ENCODE measurements around the gene PLXNA2.
A peak's percentile ranks its signal among the peaks of the same experiment; 100 is the strongest.

PLXNA2 gene

DNA sequence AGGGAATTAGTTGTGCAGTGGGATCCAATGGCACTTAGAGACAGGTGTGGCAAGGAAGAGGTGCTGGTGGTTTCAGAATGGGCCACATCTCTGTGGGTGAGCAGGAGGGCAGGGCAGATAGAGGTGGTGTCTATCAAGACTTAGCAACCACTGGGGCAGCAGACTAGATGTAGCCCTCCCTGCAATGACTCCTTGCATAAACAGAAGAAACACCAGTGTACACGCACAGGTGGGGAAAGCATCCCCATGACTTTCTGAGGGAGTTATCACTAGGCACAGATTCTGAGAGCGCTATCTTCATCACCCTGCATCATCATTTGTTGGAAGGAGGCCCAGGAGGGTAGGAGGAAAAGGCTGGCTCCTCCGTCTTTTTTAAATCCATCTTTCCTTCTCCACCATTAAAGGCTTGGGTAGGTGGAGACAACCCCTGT is 58.4 kb downstream of the PLXNA2 start (continued):
- TF ChIP-seq, protein P1, sequence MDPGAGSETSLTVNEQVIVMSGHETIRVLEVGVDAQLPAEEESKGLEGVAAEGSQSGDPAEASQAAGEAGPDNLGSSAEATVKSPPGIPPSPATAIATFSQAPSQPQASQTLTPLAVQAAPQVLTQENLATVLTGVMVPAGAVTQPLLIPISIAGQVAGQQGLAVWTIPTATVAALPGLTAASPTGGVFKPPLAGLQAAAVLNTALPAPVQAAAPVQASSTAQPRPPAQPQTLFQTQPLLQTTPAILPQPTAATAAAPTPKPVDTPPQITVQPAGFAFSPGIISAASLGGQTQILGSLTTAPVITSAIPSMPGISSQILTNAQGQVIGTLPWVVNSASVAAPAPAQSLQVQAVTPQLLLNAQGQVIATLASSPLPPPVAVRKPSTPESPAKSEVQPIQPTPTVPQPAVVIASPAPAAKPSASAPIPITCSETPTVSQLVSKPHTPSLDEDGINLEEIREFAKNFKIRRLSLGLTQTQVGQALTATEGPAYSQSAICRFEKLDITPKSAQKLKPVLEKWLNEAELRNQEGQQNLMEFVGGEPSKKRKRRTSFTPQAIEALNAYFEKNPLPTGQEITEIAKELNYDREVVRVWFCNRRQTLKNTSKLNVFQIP (CRISPR knock-in tag; IDR thresholded peaks at IDR 0.05; ENCODE audit: borderline replicate concordance, low read depth) = no peak
- TF ChIP-seq ZFP3 (CRISPR knock-in tag; IDR thresholded peaks at IDR 0.05) = no peak
- TF ChIP-seq ZNF565 (CRISPR knock-in tag; conservative IDR thresholded peaks at IDR 0.05; ENCODE audit: low read depth) = no peak
- no peak for TF ChIP-seq ZC3H10 (CRISPR knock-in tag; IDR thresholded peaks at IDR 0.05)
- TF ChIP-seq, protein P2, sequence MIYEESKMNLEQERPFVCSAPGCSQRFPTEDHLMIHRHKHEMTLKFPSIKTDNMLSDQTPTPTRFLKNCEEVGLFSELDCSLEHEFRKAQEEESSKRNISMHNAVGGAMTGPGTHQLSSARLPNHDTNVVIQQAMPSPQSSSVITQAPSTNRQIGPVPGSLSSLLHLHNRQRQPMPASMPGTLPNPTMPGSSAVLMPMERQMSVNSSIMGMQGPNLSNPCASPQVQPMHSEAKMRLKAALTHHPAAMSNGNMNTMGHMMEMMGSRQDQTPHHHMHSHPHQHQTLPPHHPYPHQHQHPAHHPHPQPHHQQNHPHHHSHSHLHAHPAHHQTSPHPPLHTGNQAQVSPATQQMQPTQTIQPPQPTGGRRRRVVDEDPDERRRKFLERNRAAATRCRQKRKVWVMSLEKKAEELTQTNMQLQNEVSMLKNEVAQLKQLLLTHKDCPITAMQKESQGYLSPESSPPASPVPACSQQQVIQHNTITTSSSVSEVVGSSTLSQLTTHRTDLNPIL (CRISPR knock-in tag; IDR thresholded peaks at IDR 0.05; ENCODE audit: low read depth) = no peak
- no peak for TF ChIP-seq TCF4 (CRISPR knock-in tag; IDR thresholded peaks at IDR 0.05; ENCODE audit: borderline replicate concordance)
- TF ChIP-seq, protein P3, sequence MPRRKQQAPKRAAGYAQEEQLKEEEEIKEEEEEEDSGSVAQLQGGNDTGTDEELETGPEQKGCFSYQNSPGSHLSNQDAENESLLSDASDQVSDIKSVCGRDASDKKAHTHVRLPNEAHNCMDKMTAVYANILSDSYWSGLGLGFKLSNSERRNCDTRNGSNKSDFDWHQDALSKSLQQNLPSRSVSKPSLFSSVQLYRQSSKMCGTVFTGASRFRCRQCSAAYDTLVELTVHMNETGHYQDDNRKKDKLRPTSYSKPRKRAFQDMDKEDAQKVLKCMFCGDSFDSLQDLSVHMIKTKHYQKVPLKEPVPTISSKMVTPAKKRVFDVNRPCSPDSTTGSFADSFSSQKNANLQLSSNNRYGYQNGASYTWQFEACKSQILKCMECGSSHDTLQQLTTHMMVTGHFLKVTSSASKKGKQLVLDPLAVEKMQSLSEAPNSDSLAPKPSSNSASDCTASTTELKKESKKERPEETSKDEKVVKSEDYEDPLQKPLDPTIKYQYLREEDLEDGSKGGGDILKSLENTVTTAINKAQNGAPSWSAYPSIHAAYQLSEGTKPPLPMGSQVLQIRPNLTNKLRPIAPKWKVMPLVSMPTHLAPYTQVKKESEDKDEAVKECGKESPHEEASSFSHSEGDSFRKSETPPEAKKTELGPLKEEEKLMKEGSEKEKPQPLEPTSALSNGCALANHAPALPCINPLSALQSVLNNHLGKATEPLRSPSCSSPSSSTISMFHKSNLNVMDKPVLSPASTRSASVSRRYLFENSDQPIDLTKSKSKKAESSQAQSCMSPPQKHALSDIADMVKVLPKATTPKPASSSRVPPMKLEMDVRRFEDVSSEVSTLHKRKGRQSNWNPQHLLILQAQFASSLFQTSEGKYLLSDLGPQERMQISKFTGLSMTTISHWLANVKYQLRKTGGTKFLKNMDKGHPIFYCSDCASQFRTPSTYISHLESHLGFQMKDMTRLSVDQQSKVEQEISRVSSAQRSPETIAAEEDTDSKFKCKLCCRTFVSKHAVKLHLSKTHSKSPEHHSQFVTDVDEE (CRISPR knock-in tag; IDR thresholded peaks at IDR 0.05) = no peak
- no peak for TF ChIP-seq CSDC2 (CRISPR knock-in tag; IDR thresholded peaks at IDR 0.05)

DNA sequence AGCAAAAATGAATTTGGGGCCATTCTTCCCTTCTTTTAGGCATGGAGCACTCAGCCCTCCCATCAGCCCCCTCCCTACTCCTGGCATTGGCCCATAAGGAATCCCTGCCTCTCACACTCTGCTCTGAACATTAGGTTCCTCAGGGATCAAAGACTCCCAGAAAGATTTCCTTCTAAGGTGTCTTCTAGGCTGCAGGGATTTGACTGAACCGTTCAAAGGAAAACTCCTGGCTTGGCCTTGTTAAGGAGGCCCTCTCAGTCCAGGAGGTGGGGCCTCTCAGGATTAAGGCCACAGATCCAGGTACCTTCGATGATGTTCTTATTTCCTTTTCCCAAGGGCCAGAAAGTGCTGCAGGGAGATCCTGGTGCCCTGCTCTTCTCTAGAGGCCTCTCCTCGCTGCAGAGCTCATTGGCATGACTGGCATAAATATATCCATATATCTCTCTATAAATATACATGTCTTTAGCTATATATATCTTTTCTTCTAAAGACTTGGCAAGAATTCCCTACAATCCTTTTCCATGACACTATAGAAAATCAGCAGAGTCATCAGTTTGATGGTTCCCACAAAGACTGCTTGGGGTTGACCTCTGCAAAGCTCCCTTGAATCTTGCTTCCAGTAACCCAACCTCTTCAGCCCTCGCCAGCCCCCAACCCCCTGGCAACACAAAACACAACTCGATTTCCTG is 59.1 kb downstream of the PLXNA2 start:
- ATAC-seq = peak; percentile 60
- no peak for TF ChIP-seq ZNF70 (CRISPR knock-in tag; IDR thresholded peaks at IDR 0.05)
- TF ChIP-seq, protein P4, sequence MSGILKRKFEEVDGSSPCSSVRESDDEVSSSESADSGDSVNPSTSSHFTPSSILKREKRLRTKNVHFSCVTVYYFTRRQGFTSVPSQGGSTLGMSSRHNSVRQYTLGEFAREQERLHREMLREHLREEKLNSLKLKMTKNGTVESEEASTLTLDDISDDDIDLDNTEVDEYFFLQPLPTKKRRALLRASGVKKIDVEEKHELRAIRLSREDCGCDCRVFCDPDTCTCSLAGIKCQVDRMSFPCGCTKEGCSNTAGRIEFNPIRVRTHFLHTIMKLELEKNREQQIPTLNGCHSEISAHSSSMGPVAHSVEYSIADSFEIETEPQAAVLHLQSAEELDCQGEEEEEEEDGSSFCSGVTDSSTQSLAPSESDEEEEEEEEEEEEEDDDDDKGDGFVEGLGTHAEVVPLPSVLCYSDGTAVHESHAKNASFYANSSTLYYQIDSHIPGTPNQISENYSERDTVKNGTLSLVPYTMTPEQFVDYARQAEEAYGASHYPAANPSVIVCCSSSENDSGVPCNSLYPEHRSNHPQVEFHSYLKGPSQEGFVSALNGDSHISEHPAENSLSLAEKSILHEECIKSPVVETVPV (CRISPR knock-in tag; IDR thresholded peaks at IDR 0.05) = no peak
- TF ChIP-seq GLIS3 (CRISPR knock-in tag; IDR thresholded peaks at IDR 0.05) = no peak
- no peak for TF ChIP-seq ZC3H10 (CRISPR knock-in tag; IDR thresholded peaks at IDR 0.05)
- TF ChIP-seq ZFP3 (CRISPR knock-in tag; IDR thresholded peaks at IDR 0.05) = no peak
- no peak for TF ChIP-seq OSR1 (CRISPR knock-in tag; IDR thresholded peaks at IDR 0.05)
- no peak for TF ChIP-seq TOX (CRISPR knock-in tag; IDR thresholded peaks at IDR 0.05; ENCODE audit: borderline replicate concordance)
- TF ChIP-seq, protein P3 (CRISPR knock-in tag; IDR thresholded peaks at IDR 0.05) = no peak
- TF ChIP-seq RARB (CRISPR knock-in tag; IDR thresholded peaks at IDR 0.05) = no peak
- no peak for TF ChIP-seq CSDC2 (CRISPR knock-in tag; IDR thresholded peaks at IDR 0.05)

DNA sequence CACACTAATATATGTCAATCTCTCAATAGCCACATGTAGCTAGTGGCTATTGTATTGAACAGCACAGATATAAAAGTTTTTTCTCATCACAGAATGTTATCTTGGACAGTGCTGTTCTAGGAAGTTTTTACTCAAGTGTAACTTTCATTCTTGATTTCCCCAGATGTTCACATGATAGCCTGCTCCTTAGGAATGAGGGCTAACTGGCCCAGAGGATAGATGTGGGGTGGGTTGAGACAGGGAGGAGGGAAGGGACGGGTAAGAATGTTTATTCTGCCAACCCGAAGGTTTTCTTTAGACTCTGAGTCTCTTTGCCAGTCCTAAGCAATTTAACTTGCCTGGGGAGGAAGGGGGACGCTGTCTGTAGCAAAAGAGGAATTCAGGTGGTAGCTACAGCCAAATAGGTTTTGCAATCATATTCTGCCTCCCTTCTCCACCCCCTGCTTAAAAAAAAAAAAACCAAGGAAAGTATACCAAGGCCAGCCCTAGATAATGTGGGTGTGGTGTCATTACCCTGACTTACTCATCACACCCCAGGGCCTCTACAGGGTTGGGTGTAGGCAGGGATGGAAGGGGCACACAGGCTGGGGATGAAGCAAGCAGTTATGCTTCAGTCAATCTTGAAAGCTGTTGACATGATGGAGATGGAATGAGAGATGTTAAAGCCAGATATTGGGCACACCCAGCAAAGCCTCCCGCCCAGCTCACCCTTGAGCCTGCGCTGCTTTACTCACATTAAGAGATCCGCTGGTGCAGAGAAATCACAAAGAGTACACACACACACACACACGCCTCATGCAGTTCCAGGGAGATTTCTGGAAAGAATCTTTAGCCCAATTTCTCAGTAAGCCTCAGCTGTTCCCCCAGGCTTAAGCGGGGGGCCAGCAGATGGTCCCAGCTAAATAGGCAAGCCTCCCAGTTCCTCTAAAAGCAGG is 59.9 kb downstream of the PLXNA2 start:
- ATAC-seq = peak; percentile 70
- no peak for TF ChIP-seq OSR1 (CRISPR knock-in tag; IDR thresholded peaks at IDR 0.05)
- TF ChIP-seq, protein P5, sequence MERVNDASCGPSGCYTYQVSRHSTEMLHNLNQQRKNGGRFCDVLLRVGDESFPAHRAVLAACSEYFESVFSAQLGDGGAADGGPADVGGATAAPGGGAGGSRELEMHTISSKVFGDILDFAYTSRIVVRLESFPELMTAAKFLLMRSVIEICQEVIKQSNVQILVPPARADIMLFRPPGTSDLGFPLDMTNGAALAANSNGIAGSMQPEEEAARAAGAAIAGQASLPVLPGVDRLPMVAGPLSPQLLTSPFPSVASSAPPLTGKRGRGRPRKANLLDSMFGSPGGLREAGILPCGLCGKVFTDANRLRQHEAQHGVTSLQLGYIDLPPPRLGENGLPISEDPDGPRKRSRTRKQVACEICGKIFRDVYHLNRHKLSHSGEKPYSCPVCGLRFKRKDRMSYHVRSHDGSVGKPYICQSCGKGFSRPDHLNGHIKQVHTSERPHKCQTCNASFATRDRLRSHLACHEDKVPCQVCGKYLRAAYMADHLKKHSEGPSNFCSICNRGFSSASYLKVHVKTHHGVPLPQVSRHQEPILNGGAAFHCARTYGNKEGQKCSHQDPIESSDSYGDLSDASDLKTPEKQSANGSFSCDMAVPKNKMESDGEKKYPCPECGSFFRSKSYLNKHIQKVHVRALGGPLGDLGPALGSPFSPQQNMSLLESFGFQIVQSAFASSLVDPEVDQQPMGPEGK (CRISPR knock-in tag; IDR thresholded peaks at IDR 0.05; ENCODE audit: borderline replicate concordance) = no peak
- TF ChIP-seq SNAI2 (CRISPR knock-in tag; IDR thresholded peaks at IDR 0.05) = no peak
- TF ChIP-seq BACH2 (CRISPR knock-in tag; IDR thresholded peaks at IDR 0.05; ENCODE audit: borderline replicate concordance) = no peak
- no peak for TF ChIP-seq RARB (CRISPR knock-in tag; IDR thresholded peaks at IDR 0.05)
- TF ChIP-seq, protein P4 (CRISPR knock-in tag; IDR thresholded peaks at IDR 0.05) = no peak
- TF ChIP-seq ISL1 (CRISPR knock-in tag; IDR thresholded peaks at IDR 0.05) = no peak
- TF ChIP-seq ESRRG (CRISPR knock-in tag; IDR thresholded peaks at IDR 0.05) = no peak
- TF ChIP-seq ZC3H10 (CRISPR knock-in tag; IDR thresholded peaks at IDR 0.05) = no peak
- no peak for TF ChIP-seq TCF4 (CRISPR knock-in tag; IDR thresholded peaks at IDR 0.05; ENCODE audit: borderline replicate concordance)
- TF ChIP-seq PPARA (CRISPR knock-in tag; IDR thresholded peaks at IDR 0.05; ENCODE audit: borderline replicate concordance) = no peak
- TF ChIP-seq ARNTL (CRISPR knock-in tag; IDR thresholded peaks at IDR 0.05; ENCODE audit: borderline replicate concordance, low read depth) = no peak
